ENCODE measurements around the gene ZNF609. TPM values are rescaled to one million over a fixed set of nuclear protein-coding genes. Genes with fewer than 3 reads are reported as not detected.

ZNF609 gene
- total RNA-seq, 1 experiment from 2014 or later = 31.0 TPM

DNA sequence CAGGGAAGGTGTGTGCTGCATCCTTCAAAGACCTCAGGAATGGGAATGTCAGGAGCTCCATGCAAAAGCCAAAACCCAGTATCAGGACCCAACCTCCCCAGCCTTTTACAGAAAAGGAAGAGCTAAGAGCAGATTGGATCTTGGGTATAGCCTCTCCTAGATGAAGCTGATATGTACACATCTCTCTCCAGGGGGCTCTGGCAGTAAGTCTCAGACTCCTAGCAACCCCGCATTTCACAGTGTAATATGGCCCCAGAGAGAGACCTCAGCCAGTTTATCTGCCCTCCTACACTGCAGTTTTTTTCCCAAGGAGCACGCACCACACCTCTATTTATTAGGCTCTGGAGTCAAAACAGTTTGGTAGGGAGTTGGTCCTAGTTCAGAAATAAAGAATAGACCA lies 226.8 kb downstream of the ZNF609 start:
- no peak overlapping the region for H3K27ac ChIP-seq (ENCODE audit: low read depth, low read length)

More for the DNA sequence above, 226.8 kb downstream of the ZNF609 start:
- Histone ChIP-seq H2AFZ (ENCODE audit: low read depth, low read length, poor library complexity, severe bottlenecking) (no peak overlapping the region), H3K79me2 (ENCODE audit: insufficient read depth, low read length) (0 out of 2 replicates have a peak, but pooled peaks cover 4% of the 10 kb centered on the region), H3K9me3 (ENCODE audit: control insufficient read depth in 1 of 2, insufficient read depth in 1 of 2, low read depth in 1 of 2, low read length in 2 of 2) (no peaks in the 10 kb centered on the region), H3K9ac (ENCODE audit: low read length) (no peak overlapping the region), H3K27me3 (ENCODE audit: insufficient read depth, low read length) (no peaks in the 10 kb centered on the region), H3K4me1 (ENCODE audit: control insufficient read depth in 1 of 2, insufficient read depth in 2 of 2, low read length in 2 of 2) (no peaks in the 10 kb centered on the region), H3K4me2 (ENCODE audit: low read length) (no peak overlapping the region), H3K36me3 (ENCODE audit: control insufficient read depth in 1 of 2, insufficient read depth in 2 of 2, low read length in 2 of 2) (peaks cover 18 to 46% of the 10 kb centered on the region in 2 experiments; a peak in 3 of 4 replicates), H3K9me2 (ENCODE audit: insufficient read depth) (no peaks in the 10 kb centered on the region), H3K4me3 (replicated peaks in 1 of 2; ENCODE audit: low read depth in 1 of 2, low read length in 2 of 2) (no peak overlapping the region), H4K20me1 (ENCODE audit: insufficient read depth) (no peaks in the 10 kb centered on the region)
- no peak for ATAC-seq
- TF ChIP-seq, protein P1, sequence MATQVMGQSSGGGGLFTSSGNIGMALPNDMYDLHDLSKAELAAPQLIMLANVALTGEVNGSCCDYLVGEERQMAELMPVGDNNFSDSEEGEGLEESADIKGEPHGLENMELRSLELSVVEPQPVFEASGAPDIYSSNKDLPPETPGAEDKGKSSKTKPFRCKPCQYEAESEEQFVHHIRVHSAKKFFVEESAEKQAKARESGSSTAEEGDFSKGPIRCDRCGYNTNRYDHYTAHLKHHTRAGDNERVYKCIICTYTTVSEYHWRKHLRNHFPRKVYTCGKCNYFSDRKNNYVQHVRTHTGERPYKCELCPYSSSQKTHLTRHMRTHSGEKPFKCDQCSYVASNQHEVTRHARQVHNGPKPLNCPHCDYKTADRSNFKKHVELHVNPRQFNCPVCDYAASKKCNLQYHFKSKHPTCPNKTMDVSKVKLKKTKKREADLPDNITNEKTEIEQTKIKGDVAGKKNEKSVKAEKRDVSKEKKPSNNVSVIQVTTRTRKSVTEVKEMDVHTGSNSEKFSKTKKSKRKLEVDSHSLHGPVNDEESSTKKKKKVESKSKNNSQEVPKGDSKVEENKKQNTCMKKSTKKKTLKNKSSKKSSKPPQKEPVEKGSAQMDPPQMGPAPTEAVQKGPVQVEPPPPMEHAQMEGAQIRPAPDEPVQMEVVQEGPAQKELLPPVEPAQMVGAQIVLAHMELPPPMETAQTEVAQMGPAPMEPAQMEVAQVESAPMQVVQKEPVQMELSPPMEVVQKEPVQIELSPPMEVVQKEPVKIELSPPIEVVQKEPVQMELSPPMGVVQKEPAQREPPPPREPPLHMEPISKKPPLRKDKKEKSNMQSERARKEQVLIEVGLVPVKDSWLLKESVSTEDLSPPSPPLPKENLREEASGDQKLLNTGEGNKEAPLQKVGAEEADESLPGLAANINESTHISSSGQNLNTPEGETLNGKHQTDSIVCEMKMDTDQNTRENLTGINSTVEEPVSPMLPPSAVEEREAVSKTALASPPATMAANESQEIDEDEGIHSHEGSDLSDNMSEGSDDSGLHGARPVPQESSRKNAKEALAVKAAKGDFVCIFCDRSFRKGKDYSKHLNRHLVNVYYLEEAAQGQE (IDR thresholded peaks at IDR 0.05; ENCODE audit: low read depth) = no peak
- no peak for TF ChIP-seq POLR2A (IDR thresholded peaks at IDR 0.05; ENCODE audit: borderline replicate concordance, extremely low read depth, insufficient read depth, insufficient read length)
- TF ChIP-seq, protein P2, sequence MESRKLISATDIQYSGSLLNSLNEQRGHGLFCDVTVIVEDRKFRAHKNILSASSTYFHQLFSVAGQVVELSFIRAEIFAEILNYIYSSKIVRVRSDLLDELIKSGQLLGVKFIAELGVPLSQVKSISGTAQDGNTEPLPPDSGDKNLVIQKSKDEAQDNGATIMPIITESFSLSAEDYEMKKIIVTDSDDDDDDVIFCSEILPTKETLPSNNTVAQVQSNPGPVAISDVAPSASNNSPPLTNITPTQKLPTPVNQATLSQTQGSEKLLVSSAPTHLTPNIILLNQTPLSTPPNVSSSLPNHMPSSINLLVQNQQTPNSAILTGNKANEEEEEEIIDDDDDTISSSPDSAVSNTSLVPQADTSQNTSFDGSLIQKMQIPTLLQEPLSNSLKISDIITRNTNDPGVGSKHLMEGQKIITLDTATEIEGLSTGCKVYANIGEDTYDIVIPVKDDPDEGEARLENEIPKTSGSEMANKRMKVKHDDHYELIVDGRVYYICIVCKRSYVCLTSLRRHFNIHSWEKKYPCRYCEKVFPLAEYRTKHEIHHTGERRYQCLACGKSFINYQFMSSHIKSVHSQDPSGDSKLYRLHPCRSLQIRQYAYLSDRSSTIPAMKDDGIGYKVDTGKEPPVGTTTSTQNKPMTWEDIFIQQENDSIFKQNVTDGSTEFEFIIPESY (IDR thresholded peaks at IDR 0.05; ENCODE audit: extremely low read depth, insufficient replicate concordance, low read length) = no peak
- no peak for TF ChIP-seq CBX3 (IDR thresholded peaks at IDR 0.05; ENCODE audit: low read depth)
- no peak for TF ChIP-seq JUND (IDR thresholded peaks at IDR 0.05)
- TF ChIP-seq CEBPB (IDR thresholded peaks at IDR 0.05; ENCODE audit: low read depth) = no peak
- no peak for TF ChIP-seq EGR1 (IDR thresholded peaks at IDR 0.05; ENCODE audit: low read depth)
- TF ChIP-seq POLR2AphosphoS5 (IDR thresholded peaks at IDR 0.05; ENCODE audit: low read depth, low read length) = no peak
- TF ChIP-seq, protein P3, sequence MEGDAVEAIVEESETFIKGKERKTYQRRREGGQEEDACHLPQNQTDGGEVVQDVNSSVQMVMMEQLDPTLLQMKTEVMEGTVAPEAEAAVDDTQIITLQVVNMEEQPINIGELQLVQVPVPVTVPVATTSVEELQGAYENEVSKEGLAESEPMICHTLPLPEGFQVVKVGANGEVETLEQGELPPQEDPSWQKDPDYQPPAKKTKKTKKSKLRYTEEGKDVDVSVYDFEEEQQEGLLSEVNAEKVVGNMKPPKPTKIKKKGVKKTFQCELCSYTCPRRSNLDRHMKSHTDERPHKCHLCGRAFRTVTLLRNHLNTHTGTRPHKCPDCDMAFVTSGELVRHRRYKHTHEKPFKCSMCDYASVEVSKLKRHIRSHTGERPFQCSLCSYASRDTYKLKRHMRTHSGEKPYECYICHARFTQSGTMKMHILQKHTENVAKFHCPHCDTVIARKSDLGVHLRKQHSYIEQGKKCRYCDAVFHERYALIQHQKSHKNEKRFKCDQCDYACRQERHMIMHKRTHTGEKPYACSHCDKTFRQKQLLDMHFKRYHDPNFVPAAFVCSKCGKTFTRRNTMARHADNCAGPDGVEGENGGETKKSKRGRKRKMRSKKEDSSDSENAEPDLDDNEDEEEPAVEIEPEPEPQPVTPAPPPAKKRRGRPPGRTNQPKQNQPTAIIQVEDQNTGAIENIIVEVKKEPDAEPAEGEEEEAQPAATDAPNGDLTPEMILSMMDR (IDR thresholded peaks at IDR 0.05 in 2 of 3, conservative IDR thresholded peaks at IDR 0.05 in 1 of 3; ENCODE audit: borderline replicate concordance in 1 of 3, insufficient read depth in 1 of 3, low read depth in 2 of 3, low read length in 2 of 3) = no peak
- TF ChIP-seq EZH2 (IDR thresholded peaks at IDR 0.05) = no peak
- DNase-seq (ENCODE audit: low read depth, low spot score) = no peak
- POLR2A ChIA-PET = no interaction called here
- RAD21 ChIA-PET (ENCODE audit: low non-redundant PET in 1 of 2, low total read pairs in 2 of 2, uncharacterized antibody in 2 of 2, unreplicated experiment in 2 of 2) = interaction anchor here (1.1 to 1.5 kb wide), 2 partner anchors 41 kb away, joined by 4 to 6 read pairs; no protein-coding TSS in a partner anchor
- no TSS peak for BruUV-seq (replicated peaks)
- intact Hi-C loops (cut with micrococcal nuclease) = no loop called here
- CTCF ChIA-PET = interaction anchor here (0.9 to 2.4 kb wide), 2 partner anchors 12 to 41 kb away, joined by 3 to 32 read pairs; no protein-coding TSS in a partner anchor
